ENCODE measurements around the gene F12.

The F12 gene

DNA sequence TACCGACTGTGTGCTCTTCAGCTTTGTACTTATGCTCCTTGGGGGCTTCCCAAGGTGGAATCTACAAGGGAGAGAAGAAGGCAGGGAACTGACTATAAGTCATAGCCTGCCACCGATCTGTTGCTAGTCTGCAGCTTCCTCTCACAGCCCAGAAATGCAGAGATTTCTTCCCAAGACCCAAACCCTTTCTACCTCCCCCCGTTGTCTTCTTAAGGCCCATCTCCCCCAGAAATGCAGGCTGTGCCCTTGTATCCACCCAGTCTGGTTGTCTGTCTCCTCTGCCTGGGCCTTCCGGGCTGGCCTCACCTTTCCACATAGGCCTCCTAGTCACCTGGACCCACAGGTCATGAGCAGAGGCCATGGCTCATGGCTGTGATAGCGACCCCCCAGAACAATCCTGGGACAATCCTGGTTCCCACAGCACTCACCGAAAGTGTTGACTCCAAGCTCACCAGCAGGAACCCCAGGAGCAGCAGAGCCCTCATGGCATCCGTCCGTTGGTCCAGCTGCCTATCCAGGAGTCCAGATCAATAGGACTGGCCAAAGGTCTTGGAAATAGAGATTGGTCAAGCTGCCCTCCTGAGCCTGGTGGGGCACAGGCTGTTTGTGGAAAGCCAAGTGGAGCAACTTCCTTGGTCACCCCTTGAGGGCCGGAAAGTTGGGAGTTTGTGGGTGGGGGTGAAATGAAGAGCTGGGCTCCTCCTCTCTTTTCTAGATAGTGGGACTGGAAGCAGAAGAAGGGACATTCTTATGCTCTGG is at the start of gene F12:
Gene F12, minus strand, starts transcription at position 522 of the 759 bp plus-strand sequence. Its CDS starts 37 bp downstream, at position 485.
- DNase-seq (ENCODE audit: low read depth, low spot score), result no peak

DNA sequence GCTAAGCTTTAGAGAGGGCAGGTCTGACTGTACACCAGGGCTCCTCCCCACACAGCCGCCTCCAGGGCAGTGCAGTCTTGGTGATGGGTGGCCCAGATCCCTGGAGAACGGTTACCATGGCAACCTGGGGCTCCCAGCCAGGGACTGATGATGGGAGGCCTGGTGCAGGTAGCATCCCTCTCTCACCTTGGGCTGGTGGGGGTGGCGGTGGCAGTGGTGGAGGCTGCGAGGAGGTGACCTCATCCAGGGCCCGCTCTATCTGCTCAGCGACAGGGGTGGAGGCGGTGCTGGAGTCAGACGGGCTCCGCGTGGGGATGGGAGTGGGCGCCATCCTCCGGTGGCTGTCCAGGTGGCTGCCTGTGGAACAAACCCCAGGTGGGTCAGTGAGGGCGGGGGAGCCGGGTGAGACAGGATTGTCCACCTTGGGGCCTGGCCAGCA is 49.6 kb upstream of the F12 start:
- no peak for DNase-seq (ENCODE audit: low read depth, low spot score)

DNA sequence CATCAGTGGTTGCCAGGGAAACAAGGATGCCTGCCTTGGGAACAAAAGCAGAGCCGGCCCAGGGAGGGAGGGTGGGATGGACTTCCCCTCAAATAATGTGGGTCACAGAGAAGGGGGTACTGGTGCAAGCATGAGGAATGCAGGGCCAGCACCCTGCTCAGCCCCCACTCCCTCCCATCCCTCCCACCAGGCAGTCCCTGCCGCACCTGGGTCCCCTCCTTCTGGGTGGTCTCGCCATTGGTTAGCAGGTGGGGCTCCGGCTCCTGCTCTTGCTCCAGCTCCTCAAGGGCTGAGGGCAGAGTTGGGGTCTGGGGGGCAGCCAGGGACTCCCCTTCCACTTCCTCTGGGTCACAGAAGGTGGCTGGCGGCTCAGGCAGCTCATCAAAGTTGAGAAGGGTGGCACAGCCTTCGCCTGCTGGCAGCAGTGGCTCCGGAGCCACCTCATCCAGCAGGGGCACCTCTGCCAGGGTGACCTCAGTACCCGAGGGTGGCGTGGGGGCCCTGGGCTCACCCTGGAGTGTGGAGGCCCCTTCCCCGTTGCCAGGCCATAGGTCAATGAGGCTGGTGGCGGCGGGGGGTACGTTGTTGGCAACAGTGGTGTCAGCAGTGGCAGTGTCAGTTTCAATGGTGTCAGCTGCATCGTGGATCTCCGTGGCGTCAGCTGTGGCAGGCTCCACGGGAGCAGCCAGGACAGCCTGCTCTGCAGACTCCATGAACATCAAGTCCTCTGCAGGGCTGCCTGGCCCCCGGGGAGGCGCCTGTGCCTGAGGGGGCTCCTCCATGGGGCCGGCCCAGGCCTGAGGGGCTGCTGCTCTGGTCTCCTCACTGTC is 48.7 kb upstream of the F12 start:
- DNase-seq (ENCODE audit: low read depth, low spot score), result no peak

DNA sequence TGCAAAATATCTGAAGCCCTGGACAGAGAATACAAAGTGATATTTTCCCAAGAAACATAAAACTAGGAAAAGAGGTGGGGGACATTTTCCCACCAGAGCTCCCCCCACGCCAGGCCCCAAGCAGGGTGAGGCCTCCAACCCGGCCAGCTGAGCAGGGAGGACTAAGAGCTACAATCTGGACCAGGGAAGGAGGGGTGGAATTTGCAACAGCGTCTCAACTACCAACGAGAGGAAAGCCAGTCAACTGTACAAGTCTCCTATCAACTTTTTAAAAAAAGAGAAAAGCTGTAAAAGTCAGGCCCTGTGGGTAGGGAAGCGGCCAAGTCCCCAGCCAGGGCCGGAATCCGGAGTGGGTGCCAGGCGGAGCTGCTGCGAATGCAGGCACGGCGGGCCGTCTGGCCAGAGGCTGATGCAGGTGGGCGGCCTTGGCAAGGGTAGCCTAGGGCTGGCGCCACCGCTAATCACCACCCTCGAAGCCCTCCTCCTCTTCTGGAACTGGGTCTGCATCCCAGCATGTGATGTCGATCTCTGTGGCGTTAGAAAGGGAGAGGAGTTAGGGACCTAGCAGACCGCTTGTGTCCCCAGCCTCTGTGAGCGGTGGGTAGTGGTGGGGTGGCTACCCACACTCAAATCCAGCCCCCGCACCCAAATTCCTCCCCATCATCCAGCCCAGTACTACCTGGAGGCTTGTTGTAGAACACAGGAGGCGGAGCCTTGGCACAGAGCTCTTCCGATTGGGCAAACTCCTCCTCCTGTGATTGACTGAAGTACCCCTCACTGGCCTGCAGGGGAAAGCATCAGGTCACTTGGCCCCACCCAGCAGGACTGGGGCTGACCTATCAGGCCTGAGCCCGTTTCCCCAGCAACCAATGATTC is 47.9 kb upstream of the F12 start:
- DNase-seq (ENCODE audit: low read depth, low spot score), result no peak

DNA sequence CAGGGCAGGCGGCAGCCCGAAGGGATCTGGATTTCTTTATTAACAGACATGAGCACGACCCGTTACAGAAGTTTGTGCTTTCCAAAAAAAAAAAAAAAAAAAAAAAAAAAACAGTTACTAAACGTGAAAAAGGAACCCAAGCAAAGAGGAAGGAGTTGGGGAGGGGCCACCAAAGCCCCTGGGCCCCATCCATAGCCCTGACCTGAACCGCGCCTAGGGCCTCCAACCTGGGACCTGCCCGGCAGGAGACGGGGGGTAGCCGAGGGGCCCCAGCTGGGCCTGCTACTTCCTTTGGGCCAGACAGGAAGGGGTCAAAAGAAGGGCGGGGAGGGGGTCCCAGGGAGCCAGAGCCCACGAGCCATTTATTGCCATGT is 47.2 kb upstream of the F12 start:
- no peak for DNase-seq (ENCODE audit: low read depth, low spot score)

DNA sequence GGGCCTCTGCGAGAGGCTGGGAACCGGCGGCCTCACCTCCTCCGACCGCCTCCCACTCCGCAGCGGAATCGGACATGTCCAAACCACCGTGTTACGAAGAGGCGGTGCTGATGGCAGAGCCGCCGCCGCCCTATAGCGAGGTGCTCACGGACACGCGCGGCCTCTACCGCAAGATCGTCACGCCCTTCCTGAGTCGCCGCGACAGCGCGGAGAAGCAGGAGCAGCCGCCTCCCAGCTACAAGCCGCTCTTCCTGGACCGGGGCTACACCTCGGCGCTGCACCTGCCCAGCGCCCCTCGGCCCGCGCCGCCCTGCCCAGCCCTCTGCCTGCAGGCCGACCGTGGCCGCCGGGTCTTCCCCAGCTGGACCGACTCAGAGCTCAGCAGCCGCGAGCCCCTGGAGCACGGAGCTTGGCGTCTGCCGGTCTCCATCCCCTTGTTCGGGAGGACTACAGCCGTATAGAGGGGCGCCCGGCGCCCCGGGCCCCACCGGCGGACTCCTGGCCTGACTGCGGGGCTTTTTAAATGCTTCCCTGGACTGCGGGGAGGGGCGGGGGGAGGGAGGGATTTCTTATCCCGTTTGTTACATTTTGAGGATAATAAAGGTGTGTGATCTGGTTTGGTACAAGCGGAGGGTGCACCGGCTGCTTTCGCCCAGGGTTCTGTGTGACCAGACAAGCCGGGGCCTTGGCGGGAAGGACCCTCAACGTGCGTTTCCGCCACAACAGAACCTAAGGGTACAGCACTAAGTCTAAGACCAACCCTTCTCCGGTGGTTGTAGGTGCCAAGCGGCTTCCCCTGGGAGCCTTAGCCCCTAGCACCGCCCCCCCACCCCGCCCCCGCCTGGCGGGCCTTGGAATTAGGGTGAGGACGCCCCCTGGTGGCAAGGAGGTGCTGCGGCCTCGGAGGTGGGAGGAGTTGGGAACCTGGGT is 46.6 kb upstream of the F12 start:
- DNase-seq (ENCODE audit: low read depth, low spot score), result peak; percentile 93

DNA sequence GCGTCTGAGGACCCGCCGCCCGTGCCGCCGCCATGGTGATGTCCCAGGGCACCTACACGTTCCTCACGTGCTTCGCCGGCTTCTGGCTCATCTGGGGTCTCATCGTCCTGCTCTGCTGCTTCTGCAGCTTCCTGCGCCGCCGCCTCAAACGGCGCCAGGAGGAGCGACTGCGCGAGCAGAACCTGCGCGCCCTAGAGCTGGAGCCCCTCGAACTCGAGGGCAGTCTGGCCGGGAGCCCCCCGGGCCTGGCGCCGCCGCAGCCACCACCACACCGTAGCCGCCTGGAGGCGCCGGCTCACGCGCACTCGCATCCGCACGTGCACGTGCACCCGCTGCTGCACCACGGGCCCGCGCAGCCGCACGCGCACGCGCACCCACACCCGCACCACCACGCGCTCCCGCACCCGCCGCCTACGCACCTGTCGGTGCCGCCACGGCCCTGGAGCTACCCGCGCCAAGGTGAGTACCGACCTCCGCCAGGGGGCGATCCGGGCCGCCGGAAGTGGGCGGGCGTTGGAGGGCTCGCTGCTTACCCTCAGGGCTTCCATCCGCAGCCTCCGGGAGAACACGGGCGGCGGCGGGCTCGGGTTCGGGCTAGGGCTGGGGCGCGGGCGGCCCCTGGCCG is 45.8 kb upstream of the F12 start:
- peak; percentile 84 for DNase-seq (ENCODE audit: low read depth, low spot score)

DNA sequence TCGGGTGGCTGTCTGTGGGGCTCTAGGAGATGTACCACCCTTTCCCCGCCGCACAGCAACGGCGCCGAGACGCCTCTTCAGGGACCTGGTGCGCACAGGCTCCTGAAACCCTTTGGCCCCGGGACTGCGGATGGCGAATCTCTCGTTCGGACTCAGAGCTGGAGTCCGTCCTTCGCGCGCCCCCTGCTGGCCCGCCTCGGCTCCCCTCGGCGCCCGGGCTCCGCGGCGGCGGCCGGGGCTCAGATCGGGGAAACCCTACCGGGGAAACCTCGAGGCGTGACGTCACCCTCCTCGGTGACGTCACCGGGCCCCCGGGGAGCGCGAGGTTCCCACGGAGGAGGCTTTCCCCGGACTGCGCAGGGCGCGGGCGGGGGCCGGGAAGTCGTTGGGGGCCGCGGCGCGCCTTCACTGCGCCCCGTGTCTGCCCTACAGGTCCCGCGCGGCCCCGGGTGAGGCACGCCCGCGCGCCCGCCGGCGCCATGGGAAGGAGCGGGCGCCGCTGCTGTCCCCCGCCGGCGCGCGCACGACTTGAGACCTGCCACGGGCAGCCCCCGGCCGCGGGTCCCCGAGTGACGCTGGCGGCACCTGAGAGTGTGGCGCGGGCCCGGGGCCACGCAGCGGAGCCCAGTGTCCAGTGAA is 45.2 kb upstream of the F12 start:
- DNase-seq (ENCODE audit: low read depth, low spot score), result peak; percentile 88

DNA sequence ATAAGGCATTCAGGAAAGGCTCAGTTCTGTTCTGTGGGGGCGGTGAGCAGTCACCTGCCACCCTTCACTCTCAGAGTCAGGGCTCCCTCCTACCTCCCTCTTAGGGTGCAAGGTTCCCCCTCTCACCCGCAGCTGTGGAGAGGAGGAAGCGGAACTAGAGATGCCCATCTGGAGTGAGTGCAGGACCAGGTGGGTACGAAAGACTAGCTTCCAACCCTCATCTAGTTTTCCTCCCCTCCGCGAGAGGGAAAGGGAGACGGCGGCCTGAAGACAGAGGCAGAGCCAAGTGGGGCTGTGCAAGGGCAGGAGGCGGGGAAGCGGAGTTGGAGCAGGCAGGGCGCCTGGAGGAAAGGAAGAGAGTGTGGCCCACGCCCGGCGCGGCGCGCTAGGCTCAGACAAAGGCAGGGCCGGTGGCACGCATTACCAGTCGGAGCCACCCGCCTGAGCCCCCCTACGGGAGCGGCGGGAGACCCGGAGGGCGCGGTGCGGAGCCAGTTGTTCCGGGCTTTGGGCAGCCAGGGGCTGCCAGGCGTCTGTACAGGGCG is 44.6 kb upstream of the F12 start:
- DNase-seq (ENCODE audit: low read depth, low spot score), result no peak

DNA sequence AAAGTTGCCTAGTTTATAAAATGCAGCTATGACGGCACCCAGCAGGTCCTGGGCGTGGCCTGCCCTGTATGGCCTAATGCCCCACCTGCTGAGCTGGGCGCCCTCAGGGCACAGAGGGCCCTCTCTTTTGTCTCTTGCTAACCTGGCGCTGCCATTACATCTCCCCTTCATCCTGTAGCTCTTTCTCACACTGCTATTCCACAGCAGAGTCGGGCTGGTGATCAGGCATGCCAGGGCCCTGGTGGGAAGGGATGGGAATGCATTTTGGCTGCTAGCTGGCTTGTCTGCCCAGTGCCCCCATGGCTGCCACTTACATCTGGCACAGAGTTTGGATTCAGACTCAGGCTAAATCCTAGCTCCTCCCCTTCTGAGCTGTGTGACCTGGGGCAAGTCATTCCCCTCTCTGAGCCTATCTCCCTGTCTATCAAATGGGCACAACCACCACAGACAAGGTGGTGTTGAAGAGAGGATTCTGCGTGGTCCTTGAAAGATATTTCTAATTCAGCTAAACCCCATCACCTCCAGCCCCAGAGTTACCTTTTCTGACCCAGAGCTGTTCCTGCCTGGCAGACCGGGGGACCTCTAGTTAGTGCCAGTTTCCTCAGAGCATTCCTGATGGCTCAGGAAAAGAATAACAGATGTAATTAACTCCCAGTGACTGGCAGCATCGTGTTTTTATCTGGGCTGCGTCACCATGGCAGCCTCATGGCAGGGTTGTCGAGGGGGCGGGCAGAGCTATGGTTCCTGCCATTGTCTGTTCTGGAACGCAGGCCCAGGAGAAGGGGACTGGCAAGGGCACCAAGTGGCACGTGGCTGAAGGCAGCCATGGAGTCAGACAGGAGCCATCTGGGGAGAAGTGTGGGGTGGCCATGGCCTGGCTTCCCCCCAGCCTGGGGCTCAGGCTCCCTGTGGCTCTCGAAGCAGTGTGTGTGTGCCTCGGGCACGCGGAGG is 43.6 kb upstream of the F12 start:
- no peak for DNase-seq (ENCODE audit: low read depth, low spot score)

DNA sequence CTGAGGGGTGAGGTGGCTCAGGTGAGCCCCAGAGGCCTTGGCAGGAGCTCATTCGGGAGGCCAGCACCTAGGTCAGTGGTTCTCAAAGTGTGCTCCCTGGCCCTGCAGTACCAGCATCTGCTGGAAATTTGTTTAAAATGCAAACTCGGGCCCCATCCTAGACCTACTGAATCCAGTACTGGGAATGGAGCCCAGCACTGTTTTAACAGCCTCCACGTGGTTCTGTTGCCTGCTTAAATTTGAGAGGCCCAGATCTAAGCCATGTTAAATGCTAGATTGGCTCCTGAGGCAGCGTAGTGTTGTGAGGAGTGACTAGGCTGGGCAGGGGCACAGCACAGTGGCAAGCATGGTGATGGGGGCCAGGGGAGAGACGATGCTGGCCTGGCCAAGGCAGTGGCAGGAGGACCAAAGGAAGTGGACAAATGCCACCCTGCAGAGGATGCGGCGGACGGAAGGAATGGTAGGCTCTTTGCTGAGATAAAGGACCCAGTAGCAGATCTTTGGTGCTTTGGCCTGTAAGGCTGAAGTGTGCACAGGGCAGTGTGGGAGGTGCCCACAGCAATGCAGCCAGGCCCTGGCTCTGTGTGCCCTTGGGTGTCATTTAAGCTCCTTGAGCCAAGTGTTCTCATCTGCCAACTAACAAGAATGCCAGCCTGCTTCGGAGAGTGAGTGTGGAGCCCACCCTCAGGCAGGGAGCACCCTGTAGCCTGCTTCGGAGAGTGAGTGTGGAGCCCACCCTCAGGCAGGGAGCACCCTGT is 41.5 kb upstream of the F12 start:
- DNase-seq (ENCODE audit: low read depth, low spot score), result no peak

DNA sequence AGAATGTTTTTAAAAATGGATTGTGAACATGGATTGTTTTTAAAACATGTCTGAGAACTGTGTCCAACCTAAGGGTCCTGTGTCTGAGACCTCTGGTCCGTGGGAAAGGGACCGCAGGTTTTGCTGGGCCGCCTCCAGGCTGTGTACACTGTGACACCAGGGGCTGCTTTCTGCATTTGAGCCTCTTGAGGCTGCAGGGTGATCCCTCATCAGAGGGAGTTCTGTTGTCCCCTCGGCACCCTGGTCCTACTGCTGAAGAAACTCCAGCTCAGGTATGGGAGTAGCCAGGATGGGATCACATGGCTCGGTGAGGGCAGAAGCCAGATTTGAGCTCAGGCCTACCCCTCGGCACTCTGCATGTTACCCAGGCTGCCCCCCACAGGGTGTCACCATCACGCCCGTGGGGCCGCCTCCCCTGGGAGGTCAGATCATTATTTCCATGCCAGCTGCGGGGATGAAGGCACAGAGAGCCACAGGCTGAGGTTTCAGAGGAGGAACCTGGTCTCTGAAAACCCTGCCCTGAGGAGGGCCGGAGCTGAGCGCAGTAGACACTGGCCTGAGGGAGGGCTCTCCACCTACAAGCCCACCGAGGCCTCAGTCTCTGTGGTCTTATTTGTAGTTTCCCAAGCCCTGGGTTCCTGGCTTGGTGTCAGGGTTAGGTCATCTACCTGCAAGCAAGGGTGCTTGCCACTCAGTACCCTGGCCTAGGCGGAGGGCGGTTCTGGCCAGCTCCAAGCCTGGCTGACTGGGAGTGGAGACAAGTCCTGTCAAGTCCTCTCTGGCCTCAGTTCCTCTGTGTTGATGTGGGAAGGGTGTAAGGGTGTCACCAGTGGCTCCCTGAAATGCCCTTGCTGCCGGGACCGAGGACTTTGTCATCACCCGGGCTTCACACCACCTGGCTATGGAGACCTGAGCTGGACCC is 40.0 kb upstream of the F12 start:
- no peak for DNase-seq (ENCODE audit: low read depth, low spot score)

DNA sequence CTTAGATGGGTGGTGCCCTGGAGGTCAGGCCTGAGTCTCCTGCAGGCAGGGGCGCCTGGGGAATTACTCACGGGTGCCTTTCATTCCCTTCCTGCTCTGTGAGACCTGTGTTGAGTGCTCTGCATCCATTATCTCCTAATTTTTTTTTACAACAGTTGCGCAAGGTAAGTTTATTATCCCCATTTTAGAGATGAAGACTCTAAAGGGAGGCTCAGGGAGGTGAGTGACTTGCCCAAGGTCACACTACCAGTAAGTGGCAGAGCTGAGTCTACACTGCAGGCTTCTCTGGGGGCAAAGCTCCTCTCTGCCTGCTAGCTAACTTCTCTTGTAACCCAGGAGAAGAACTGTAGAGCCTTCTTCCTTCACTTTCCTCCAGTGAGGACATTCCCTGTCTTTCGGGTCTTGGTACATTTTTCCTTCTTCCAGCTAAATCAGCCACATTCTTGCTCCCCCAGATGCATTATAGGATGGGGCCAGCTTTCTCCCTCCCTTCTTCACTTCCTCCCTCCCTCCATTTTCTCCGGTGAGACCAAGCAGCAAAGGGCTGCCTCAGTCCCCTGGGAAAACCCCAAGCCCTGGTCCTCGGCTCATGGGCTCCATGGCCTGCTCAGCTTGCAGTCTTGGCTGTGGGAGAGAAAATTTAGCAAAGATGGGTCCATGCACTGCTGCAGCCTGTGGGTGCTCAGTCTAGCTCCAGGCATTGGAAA is 39.0 kb upstream of the F12 start:
- DNase-seq (ENCODE audit: low read depth, low spot score), result no peak

DNA sequence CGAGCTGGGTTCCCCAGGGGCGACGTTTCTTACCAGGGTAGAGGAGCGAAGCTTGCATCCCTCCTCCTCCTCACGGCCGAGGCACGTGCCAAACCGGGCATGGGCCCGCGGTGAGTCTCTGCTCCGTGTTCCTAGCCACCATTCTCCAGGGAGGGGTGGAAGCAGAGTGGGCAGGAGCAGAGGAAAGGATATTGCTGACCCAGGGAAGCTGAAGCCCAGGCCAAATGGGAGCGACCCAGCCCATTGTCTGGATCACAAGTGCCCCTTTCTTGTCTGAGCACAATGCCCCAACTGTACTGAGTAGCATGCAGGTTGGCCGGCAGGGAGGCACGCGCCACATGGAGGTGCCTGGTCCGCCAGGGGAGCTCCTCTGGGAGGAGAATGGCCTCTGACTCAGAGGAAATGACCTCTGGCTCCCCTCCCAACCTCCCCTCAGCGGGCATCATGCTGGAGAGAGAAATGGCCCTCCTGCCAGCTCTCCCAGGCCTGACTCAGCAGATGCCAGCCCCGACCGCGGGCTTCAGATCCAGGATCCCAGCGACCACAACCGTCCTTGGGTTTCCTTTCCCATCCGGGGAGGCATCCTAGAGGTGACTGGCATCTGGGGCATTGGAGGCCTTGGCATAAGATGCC is 38.4 kb upstream of the F12 start:
- no peak for DNase-seq (ENCODE audit: low read depth, low spot score)

DNA sequence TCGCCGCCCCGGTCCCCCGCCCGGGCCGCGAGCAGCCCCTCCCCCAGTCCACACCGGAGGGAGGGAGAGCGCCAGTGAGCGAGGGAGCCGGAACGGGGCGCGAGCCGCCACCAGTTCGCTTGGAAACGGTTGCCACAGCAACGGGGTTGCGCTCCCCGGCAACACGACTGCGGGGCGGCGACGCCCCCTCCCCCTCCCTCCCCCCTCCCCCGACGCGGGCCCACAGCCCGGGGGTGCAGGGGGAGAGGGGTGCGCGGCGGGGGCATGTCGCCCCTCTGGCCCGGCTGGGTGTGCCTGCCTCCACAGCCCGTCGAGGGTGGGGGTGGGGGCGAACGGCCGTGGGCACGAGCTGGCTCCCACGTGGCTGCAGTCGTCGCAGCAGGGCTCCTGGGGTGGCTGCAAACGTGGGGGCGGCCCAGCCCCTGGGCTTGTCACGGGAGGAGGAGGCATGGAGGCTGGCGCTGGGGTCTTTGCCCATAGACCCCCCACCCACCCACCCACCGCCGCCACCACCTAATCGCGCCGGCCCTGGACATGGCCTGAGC is 37.8 kb upstream of the F12 start:
- peak; percentile 42 for DNase-seq (ENCODE audit: low read depth, low spot score)

All from activated CD4-positive, CD25-positive, alpha-beta regulatory T cell treated with anti-CD3 and anti-CD28 coated beads, Interleukin-2, amount 50 U/mL, for 16 hours (primary cell).